Tibial artery (tissue), 4 donors: ENCODE measurements around the gene DMBX1.

Source experiments
- DNase-seq, 2 donors: peaks; one replicate each; pipeline ENCODE4 v3.0.0-alpha.2; 2019
- H3K27ac ChIP-seq, 2 donors: fragments of 200-600 bp; sonication (generic) in 1 of 2; 1 replicate in 1 of 2; 2 replicates in 1 of 2; pipeline ENCODE4 v1.5.1; 2018 to 2019; ENCODE audit warnings: mild to moderate bottlenecking in 1 of 2
- H3K27me3 ChIP-seq, 2 donors: fragments of 200-600 bp; sonication (generic) in 1 of 2; one replicate each; pipeline versions ENCODE4 v1.5.1 to v1.6.0; 2016 to 2019
- H3K36me3 ChIP-seq, 3 donors: fragments of 200-600 bp; sonication (generic) in 2 of 3; one replicate each; pipeline ENCODE4 v1.5.1; 2016 to 2019; ENCODE audit warnings: mild to moderate bottlenecking in 2 of 3
- H3K4me1 ChIP-seq, 4 donors: fragments of 200-600 bp; sonication (generic) in 2 of 4; 1 replicate in 3 of 4; 2 replicates in 1 of 4; pipeline ENCODE4 v1.5.1; 2016 to 2019
- H3K4me3 ChIP-seq, 2 donors: fragments of 200-600 bp; sonication (generic) in 1 of 2; 1 replicate in 1 of 2; 2 replicates in 1 of 2; pipeline ENCODE4 v1.5.1; 2018 to 2019; ENCODE audit warnings: mild to moderate bottlenecking in 2 of 2
- H3K9me3 ChIP-seq, 3 donors: fragments of 200-600 bp; sonication (generic) in 1 of 3; one replicate each; pipeline ENCODE4 v1.5.1; 2016 to 2019
- intact Hi-C: fragments of 100-400 bp; cut with DNase I; formaldehyde crosslinking; loops from one replicate; pipeline ENCODE4 v1.15.0; 2023; ENCODE audit warnings: low total_unique reads
- TF ChIP-seq, protein P1 (sequence below), 2 experiments: fragments of 200-600 bp in 1 of 2; fragments of 450-650 bp in 1 of 2; IDR thresholded peaks; one replicate each; pipeline ENCODE4 v1.5.1; 2017 to 2019; ENCODE audit warnings: antibody characterized with exemption in 2 of 2, mild to moderate bottlenecking in 1 of 2, moderate library complexity in 1 of 2

The DMBX1 gene

DNA sequence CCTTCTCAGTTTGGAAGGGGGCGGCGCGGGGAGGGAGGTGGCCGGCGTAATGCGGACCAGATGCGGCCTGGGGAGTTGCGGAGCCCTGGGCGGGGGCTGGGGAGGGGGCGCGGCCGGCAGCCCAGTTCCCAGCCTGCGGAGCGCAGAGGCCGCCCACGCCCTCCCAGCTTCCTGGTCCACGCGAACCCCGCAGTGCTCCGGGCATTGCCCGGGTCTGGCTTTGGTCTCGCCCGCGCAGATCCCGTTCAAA, 695 bp downstream of the DMBX1 start:
- intact Hi-C loops: no loop called here
- peaks cover 0 to 37% (median 21%) of the 10 kb centered on the region in 4 donors for H3K4me1 ChIP-seq
- no peaks in the 10 kb centered on the region for H3K9me3 ChIP-seq
- peak overlapping the region; percentile 29 to 42 for H3K4me3 ChIP-seq
- H3K27me3 ChIP-seq: peaks cover 0 to 100% of the 10 kb centered on the region in 2 donors
- H3K27ac ChIP-seq: no peak overlapping the region
- no peak for DNase-seq
- no peaks in the 10 kb centered on the region for H3K36me3 ChIP-seq
- TF ChIP-seq, protein P1, sequence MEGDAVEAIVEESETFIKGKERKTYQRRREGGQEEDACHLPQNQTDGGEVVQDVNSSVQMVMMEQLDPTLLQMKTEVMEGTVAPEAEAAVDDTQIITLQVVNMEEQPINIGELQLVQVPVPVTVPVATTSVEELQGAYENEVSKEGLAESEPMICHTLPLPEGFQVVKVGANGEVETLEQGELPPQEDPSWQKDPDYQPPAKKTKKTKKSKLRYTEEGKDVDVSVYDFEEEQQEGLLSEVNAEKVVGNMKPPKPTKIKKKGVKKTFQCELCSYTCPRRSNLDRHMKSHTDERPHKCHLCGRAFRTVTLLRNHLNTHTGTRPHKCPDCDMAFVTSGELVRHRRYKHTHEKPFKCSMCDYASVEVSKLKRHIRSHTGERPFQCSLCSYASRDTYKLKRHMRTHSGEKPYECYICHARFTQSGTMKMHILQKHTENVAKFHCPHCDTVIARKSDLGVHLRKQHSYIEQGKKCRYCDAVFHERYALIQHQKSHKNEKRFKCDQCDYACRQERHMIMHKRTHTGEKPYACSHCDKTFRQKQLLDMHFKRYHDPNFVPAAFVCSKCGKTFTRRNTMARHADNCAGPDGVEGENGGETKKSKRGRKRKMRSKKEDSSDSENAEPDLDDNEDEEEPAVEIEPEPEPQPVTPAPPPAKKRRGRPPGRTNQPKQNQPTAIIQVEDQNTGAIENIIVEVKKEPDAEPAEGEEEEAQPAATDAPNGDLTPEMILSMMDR (IDR thresholded peaks at IDR 0.05): no peak

DNA sequence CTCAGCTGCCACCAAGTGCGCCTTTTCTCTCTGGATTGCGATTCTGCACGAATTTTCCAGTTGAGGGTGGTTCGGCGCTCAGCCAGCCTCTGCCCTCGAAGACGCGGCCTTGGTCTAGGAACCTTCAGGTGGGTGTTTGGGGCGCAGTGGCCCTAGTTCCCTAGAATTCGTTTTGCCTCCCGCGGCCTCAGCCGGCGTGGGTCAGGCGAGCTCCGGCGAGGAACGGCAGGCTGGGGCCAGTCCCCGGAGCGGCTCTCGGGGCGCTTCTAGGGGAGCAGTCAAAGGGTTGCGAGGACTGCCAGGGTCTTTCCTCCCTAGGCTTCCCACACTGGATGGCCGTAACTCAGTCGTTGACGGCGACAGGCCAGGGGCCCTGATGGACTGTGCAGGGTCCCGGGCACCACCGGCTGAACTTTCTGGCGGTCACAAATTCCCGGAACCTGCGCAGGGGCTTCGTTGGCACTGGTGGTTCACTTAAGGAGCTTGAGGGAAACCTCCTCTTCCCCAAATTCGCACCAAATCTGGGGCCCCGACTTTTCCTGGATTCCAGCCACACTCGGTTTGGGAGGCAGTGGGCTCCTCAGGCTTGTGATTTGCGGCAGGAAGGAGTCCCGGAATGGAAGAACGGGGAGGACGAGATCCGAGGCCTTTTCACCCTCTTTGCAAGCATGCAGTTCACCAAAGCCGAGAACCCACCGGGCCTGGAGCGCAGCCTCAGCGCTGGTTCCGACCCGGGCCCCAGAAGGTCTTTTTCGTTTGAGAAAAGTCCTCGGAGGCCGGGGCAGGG, 1.2 kb downstream of the DMBX1 start:
- Histone ChIP-seq H3K4me1 (peaks cover 0 to 32% (median 21%) of the 10 kb centered on the region in 4 donors), H3K9me3 (no peaks in the 10 kb centered on the region), H3K27me3 (peaks cover 0 to 98% of the 10 kb centered on the region in 2 donors), H3K36me3 (no peaks in the 10 kb centered on the region), H3K4me3 (peak overlapping the region in 1 of 2 donors; percentile 42), H3K27ac (no peak overlapping the region)
- DNase-seq: no peak
- TF ChIP-seq, protein P1 (IDR thresholded peaks at IDR 0.05): no peak
- intact Hi-C loops: no loop called here

DNA sequence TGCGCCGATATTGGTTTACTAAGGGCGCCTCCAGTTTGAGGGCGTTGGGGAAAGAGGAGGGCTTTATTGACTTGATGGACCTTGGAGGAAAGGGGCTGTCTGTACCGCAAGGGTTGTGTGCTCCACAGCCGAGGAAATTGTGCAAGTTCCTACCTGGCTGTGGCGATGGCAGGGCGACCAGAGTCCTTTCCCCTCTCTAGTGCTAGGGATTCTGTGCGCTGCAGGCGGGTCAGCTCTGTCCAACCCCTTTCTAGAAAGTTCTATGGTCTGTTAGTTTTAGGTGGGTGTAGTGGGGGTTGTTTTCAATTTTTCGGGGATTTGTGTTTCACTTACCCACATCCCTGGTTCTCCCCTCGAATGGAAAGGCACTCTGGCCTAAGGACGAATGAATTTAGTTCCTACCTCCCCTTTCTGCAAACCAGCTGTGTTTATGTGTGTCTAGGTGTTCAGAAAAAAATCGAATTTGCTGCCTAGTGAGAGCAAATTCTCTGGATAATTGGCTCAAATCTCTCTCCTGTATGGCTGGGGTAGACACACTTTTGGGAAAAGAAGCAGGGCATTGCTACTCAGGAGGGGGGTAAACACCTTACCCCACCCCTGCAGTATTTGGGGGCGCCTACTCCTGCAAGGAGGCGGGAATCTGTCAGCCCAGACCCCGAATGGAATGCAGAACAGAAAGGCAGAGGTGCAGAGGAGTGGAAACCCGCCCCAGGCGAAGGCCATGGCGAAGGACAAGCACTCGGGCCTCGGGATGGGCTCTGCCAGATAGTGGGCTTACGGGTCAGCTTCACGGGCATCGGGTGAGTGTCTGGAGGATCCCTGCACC, 2.0 kb downstream of the DMBX1 start:
- TF ChIP-seq, protein P1 (IDR thresholded peaks at IDR 0.05): no peak
- H3K27me3 ChIP-seq: peaks cover 0 to 98% of the 10 kb centered on the region in 2 donors
- intact Hi-C loops: no loop called here

DNA sequence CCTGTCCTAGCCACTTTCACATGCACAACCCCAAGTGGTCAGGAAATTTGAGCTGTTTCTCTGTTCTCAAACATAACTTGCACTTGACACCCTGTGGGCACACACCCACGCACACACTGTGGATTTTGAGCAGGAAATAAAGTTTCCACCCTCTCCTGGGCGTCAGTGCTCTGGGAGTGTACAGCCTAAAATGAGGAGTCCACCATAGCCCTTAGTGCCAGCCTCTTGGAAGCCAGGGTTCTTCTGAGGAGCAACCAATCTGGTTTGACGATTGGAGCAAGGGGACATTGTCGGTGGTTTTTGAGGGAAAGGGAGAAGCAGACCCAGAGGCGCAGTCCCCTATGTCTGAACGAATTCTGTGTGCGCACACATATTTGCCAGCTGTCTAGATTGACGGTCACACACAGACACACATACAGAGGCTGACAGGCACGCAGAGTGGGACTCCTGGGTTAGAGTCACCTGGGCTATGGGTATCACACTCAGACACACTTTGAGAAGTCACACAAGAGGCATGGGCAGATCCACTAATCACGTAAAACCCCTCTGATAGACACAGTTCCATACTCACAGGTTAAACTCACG, 2.7 kb downstream of the DMBX1 start:
- intact Hi-C loops: no loop called here
- TF ChIP-seq, protein P1 (IDR thresholded peaks at IDR 0.05): no peak
- peaks cover 0 to 92% of the 10 kb centered on the region in 2 donors for H3K27me3 ChIP-seq
- no peak overlapping the region for H3K4me3 ChIP-seq
- no peak overlapping the region for H3K27ac ChIP-seq
- no peaks in the 10 kb centered on the region for H3K36me3 ChIP-seq
- H3K4me1 ChIP-seq: peaks cover 0 to 31% (median 21%) of the 10 kb centered on the region in 4 donors
- no peak for DNase-seq
- no peaks in the 10 kb centered on the region for H3K9me3 ChIP-seq

More for the DNA sequence above, 2.0 kb downstream of the DMBX1 start:
- Histone ChIP-seq H3K27ac (no peak overlapping the region), H3K4me3 (no peak overlapping the region), H3K9me3 (no peaks in the 10 kb centered on the region), H3K4me1 (peaks cover 0 to 31% (median 21%) of the 10 kb centered on the region in 4 donors), H3K36me3 (no peaks in the 10 kb centered on the region)
- DNase-seq: no peak

DNA sequence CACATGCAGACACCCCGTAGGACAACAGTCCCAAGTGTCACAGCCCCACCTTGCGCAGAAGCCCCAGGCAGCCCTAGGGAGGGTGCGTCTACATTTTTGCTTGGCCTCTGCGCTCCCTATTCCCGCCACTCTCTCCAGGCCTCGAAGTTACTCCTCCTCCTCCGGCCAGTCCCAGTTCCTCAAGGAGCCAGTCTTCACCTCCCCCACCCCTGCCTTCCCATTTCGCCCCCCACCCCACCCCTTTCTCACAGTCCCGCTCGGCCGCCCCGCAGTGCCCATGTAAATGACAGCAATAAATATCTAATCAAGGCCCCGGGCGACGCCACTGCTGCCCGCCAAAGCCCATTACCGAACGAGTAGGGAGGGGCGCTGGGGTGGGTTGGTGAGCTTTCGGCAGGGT, 3.2 kb downstream of the DMBX1 start:
- intact Hi-C loops: no loop called here
- Histone ChIP-seq H3K27ac (no peak overlapping the region), H3K27me3 (peaks cover 0 to 88% of the 10 kb centered on the region in 2 donors), H3K36me3 (no peaks in the 10 kb centered on the region), H3K9me3 (no peaks in the 10 kb centered on the region), H3K4me3 (no peak overlapping the region), H3K4me1 (peaks cover 0 to 31% (median 21%) of the 10 kb centered on the region in 4 donors)
- no peak for DNase-seq
- TF ChIP-seq, protein P1 (IDR thresholded peaks at IDR 0.05): no peak
